Transverse colon (tissue), 4 donors: Measurements from ENCODE around the gene TTLL3. TPM values are rescaled to one million over a fixed set of nuclear protein-coding genes. Genes with fewer than 3 reads are reported as not detected.
A peak's percentile ranks its signal among the peaks of the same experiment; 100 is the strongest.

Source experiments
- DNase-seq: peaks from one replicate; pipeline ENCODE4 v3.0.0-alpha.2; 2019
- H3K27ac ChIP-seq, 4 donors: fragments of 200-600 bp; sonication (generic); 2 replicates each; pipeline ENCODE4 v1.5.1; 2016 to 2018; ENCODE audit warnings: inconsistent platforms in 4 of 4
- H3K27me3 ChIP-seq: fragments of 200-600 bp; sonication (generic); 2 replicates; pipeline ENCODE4 v1.5.1; 2017; ENCODE audit warnings: inconsistent platforms
- H3K36me3 ChIP-seq, 4 donors: fragments of 200-600 bp; sonication (generic); 2 replicates each; pipeline ENCODE4 v1.5.1; 2017 to 2019; ENCODE audit warnings: inconsistent platforms in 4 of 4
- H3K4me1 ChIP-seq, 4 donors: fragments of 200-600 bp; sonication (generic); 2 replicates each; pipeline ENCODE4 v1.5.1; 2017 to 2020; ENCODE audit warnings: inconsistent platforms in 4 of 4
- H3K4me3 ChIP-seq, 4 donors: fragments of 200-600 bp; sonication (generic); 1 replicate in 1 of 4; 2 replicates in 3 of 4; pipeline versions ENCODE4 v1.5.1 to v1.6.1; 2017 to 2019; ENCODE audit warnings: inconsistent platforms in 4 of 4
- H3K9me3 ChIP-seq, 2 donors: fragments of 200-600 bp; sonication (generic); 2 replicates each; pipeline ENCODE4 v1.5.1; 2017 to 2019; ENCODE audit warnings: inconsistent platforms in 2 of 2
- CTCF ChIP-seq, 5 experiments: fragments of 200-600 bp in 3 of 5; fragments of 450-650 bp in 2 of 5; sonication (generic) in 3 of 5; IDR thresholded peaks; 1 replicate in 2 of 5; 2 replicates in 3 of 5; pipeline ENCODE4 v1.5.1; 2016 to 2017; ENCODE audit warnings: antibody characterized with exemption in 5 of 5, inconsistent platforms in 3 of 5, mild to moderate bottlenecking in 2 of 5, moderate library complexity in 1 of 5
- EP300 ChIP-seq: sonication (generic); formaldehyde crosslinking; IDR thresholded peaks from one replicate; pipeline ENCODE4 v1.6.1; 2017; ENCODE audit warnings: antibody characterized with exemption, low read depth
- POLR2A ChIP-seq: fragments of 450-650 bp; IDR thresholded peaks from one replicate; pipeline ENCODE4 v1.6.1; 2016; ENCODE audit warnings: antibody characterized with exemption, mild to moderate bottlenecking, moderate library complexity
- POLR2AphosphoS5 ChIP-seq, 3 donors: sonication (generic); formaldehyde crosslinking; IDR thresholded peaks; one replicate each; pipeline ENCODE4 v1.6.1; 2016; ENCODE audit warnings: antibody characterized with exemption in 3 of 3
- WGBS, 2 donors: methylation state at CpG; one replicate each; pipeline ENCODE4 v1.1.5; 2018; ENCODE audit warnings: low coverage in 1 of 2; 5-methylcytosine and 5-hydroxymethylcytosine counted together
- in situ Hi-C, 4 donors: fragments of 200-750 bp; cut with MboI; loops; one replicate each; pipeline versions ENCODE4 v1.15.0 to v1.15.1; 2017; ENCODE audit warnings: low sequenced_read_pairs in 3 of 4, low pct_ligation_motif_present in 1 of 4, low pct_unique_long_range_greater_than_20kb in 1 of 4
- intact Hi-C: fragments of 100-400 bp; cut with DNase I; formaldehyde crosslinking; loops from one replicate; pipeline ENCODE4 v1.15.1; 2023; ENCODE audit warnings: low total_unique reads
- total RNA-seq, 4 donors: library from RNA; depleted of rRNA; stranded (reverse); fragments of >200 nt; gene quantifications; one replicate each; pipeline ENCODE4 v1.1.0, GENCODE V29; 2016

TTLL3 gene
- total RNA-seq, 4 donors from 2014 or later: 47.4 to 352 (median 154) TPM

- no peaks in the 10 kb centered on the region for H3K27me3 ChIP-seq
- WGBS, 2 donors: 54 to 75% methylated on average over 2 to 8 of the region's 8 CpGs
- TF ChIP-seq EP300: no peak
- no peak for TF ChIP-seq CTCF (IDR thresholded peaks at IDR 0.05)
- TF ChIP-seq POLR2AphosphoS5 (IDR thresholded peaks at IDR 0.05): no peak
- no peak for TF ChIP-seq POLR2A
- H3K27ac ChIP-seq: peak overlapping the region; percentile 35 to 57 (median 44)
- H3K4me1 ChIP-seq: peaks cover 0 to 23% (median 9%) of the 10 kb centered on the region in 4 donors
- peaks cover 0 to 30% (median 14%) of the 10 kb centered on the region in 4 donors for H3K36me3 ChIP-seq
- intact Hi-C loops: no loop called here
- no peak overlapping the region for H3K4me3 ChIP-seq
- no peaks in the 10 kb centered on the region for H3K9me3 ChIP-seq
- in situ Hi-C loops: no loop called here
- DNase-seq: peak; percentile 24
These were observed 30.2 kb upstream of the TTLL3 start for GRCh38 chr3:9779721-9780457.

GRCh38 chr3:9780458-9780812 is 29.6 kb upstream of the TTLL3 start:
- WGBS, 2 donors: 60 to 83% methylated on average over 1 to 10 of the region's 10 CpGs
- Histone ChIP-seq H3K4me1 (peaks cover 0 to 23% (median 9%) of the 10 kb centered on the region in 4 donors), H3K36me3 (peaks cover 0 to 35% (median 17%) of the 10 kb centered on the region in 4 donors), H3K27me3 (no peaks in the 10 kb centered on the region), H3K9me3 (no peaks in the 10 kb centered on the region), H3K27ac (peak overlapping the region; percentile 35 to 57 (median 44)), H3K4me3 (no peak overlapping the region)
- intact Hi-C loops: no loop called here
- TF ChIP-seq POLR2AphosphoS5 (IDR thresholded peaks at IDR 0.05) (no peak), POLR2A (no peak)
- in situ Hi-C loops: no loop called here
- no peak for DNase-seq

- Histone ChIP-seq H3K4me3 (no peak overlapping the region), H3K27ac (peak overlapping the region in 2 of 4 donors; percentile 35 to 57), H3K4me1 (peaks cover 0 to 23% (median 9%) of the 10 kb centered on the region in 4 donors), H3K27me3 (no peaks in the 10 kb centered on the region), H3K9me3 (no peaks in the 10 kb centered on the region), H3K36me3 (peaks cover 0 to 38% (median 18%) of the 10 kb centered on the region in 4 donors)
- DNase-seq: no peak
- WGBS, 2 donors: 77 to 85% methylated on average over 3 to 4 of the region's 4 CpGs
- intact Hi-C loops: no loop called here
- in situ Hi-C loops: no loop called here
- TF ChIP-seq EP300 (no peak), POLR2AphosphoS5 (IDR thresholded peaks at IDR 0.05) (no peak)
These were observed 29.2 kb upstream of the TTLL3 start for GRCh38 chr3:9780910-9781309.

- H3K4me3 ChIP-seq: no peak overlapping the region
- no peaks in the 10 kb centered on the region for H3K9me3 ChIP-seq
- WGBS, 2 donors: 79% methylated on average over 1 of the region's 1 CpG; no CpG with 5 or more reads in 1 of the 2 donors
- intact Hi-C loops (no loop called here), in situ Hi-C loops (no loop called here)
- DNase-seq: no peak
- no peaks in the 10 kb centered on the region for H3K27me3 ChIP-seq
- TF ChIP-seq CTCF (IDR thresholded peaks at IDR 0.05): no peak
- no peak for TF ChIP-seq POLR2A
- no peak for TF ChIP-seq POLR2AphosphoS5 (IDR thresholded peaks at IDR 0.05)
- TF ChIP-seq EP300: no peak
- peaks cover 0 to 42% (median 19%) of the 10 kb centered on the region in 4 donors for H3K36me3 ChIP-seq
- no peak overlapping the region for H3K27ac ChIP-seq
- peaks cover 0 to 23% (median 9%) of the 10 kb centered on the region in 4 donors for H3K4me1 ChIP-seq
These were observed 28.5 kb upstream of the TTLL3 start for GRCh38 chr3:9781551-9781950.

- DNase-seq: no peak
- intact Hi-C loops (no loop called here), in situ Hi-C loops (no loop called here)
- Histone ChIP-seq H3K27ac (no peak overlapping the region), H3K27me3 (no peaks in the 10 kb centered on the region), H3K36me3 (peaks cover 0 to 48% (median 20%) of the 10 kb centered on the region in 4 donors), H3K9me3 (no peaks in the 10 kb centered on the region), H3K4me1 (peaks cover 0 to 23% (median 9%) of the 10 kb centered on the region in 4 donors), H3K4me3 (no peak overlapping the region)
- TF ChIP-seq POLR2A (no peak), EP300 (no peak), CTCF (IDR thresholded peaks at IDR 0.05) (no peak), POLR2AphosphoS5 (IDR thresholded peaks at IDR 0.05) (no peak)
- 65 to 71% methylated on average over 3 of the region's 3 CpGs for WGBS, 2 donors
These were observed 28.0 kb upstream of the TTLL3 start for GRCh38 chr3:9781978-9782603.
